SK-N-SH treated with all-trans-retinoic acid at 6 μM for 48 hours (cell line): ENCODE data around the gene CNPPD1.

Experiments
- ATAC-seq: fragments of 200-7000 bp; cut with Tn5 transposase; 3 replicates; pipeline ENCODE4 v1.9.1; 2020; ENCODE audit warnings: mild to moderate bottlenecking, moderate library complexity
- ARNTL ChIP-seq: fragments of 450-650 bp; formaldehyde crosslinking; IDR thresholded peaks from 2 replicates; pipeline ENCODE4 v1.5.0; 2020; ENCODE audit warnings: low read depth, mild to moderate bottlenecking, moderate library complexity, borderline replicate concordance
- BACH2 ChIP-seq: fragments of 250-450 bp; sonication (Bioruptor Pico); IDR thresholded peaks from 2 replicates; pipeline ENCODE4 v1.9.0; 2021; ENCODE audit warnings: mild to moderate bottlenecking, borderline replicate concordance
- CSRNP3 ChIP-seq: fragments of 250-450 bp; sonication (Bioruptor Pico); IDR thresholded peaks from 2 replicates; pipeline ENCODE4 v1.5.1; 2021; ENCODE audit warnings: mild to moderate bottlenecking, moderate library complexity
- ISL1 ChIP-seq: fragments of 250-450 bp; sonication (Bioruptor Pico); IDR thresholded peaks from 2 replicates; pipeline ENCODE4 v2.1.2; 2022; ENCODE audit warnings: mild to moderate bottlenecking, moderate library complexity
- RARB ChIP-seq: fragments of 250-450 bp; sonication (Bioruptor Pico); IDR thresholded peaks from 2 replicates; pipeline ENCODE4 v1.8.0; 2021; ENCODE audit warnings: mild to moderate bottlenecking, moderate library complexity
- SNAI2 ChIP-seq: fragments of 250-450 bp; sonication (Bioruptor Pico); IDR thresholded peaks from 2 replicates; pipeline ENCODE4 v1.5.0; 2020; ENCODE audit warnings: mild to moderate bottlenecking, moderate library complexity
- TOX ChIP-seq: fragments of 250-450 bp; sonication (Bioruptor Pico); IDR thresholded peaks from 2 replicates; pipeline ENCODE4 v1.8.0; 2021; ENCODE audit warnings: mild to moderate bottlenecking, moderate library complexity, borderline replicate concordance
- TSHZ2 ChIP-seq: fragments of 250-450 bp; sonication (Bioruptor Pico); IDR thresholded peaks from 2 replicates; pipeline ENCODE4 v1.5.0; 2020; ENCODE audit warnings: mild to moderate bottlenecking, moderate library complexity
- ZC3H10 ChIP-seq: fragments of 250-450 bp; sonication (Bioruptor Pico); IDR thresholded peaks from 2 replicates; pipeline ENCODE4 v1.5.1; 2021; ENCODE audit warnings: mild to moderate bottlenecking, moderate library complexity
- ZFP3 ChIP-seq: fragments of 250-450 bp; sonication (Bioruptor Pico); IDR thresholded peaks from 2 replicates; pipeline ENCODE4 v1.5.0; 2020; ENCODE audit warnings: mild to moderate bottlenecking, moderate library complexity
- ZFP30 ChIP-seq: fragments of 450-650 bp; formaldehyde crosslinking; IDR thresholded peaks from 2 replicates; pipeline ENCODE4 v1.5.0; 2022; ENCODE audit warnings: mild to moderate bottlenecking, moderate library complexity
- ZNF565 ChIP-seq: fragments of 450-650 bp; formaldehyde crosslinking; conservative IDR thresholded peaks from 2 replicates; pipeline ENCODE4 v1.5.0; 2020; ENCODE audit warnings: low read depth, mild to moderate bottlenecking, moderate library complexity
- ZNF70 ChIP-seq: fragments of 450-650 bp; formaldehyde crosslinking; IDR thresholded peaks from 2 replicates; pipeline ENCODE4 v1.5.0; 2020; ENCODE audit warnings: mild to moderate bottlenecking, moderate library complexity
- ZNF8 ChIP-seq: fragments of 450-650 bp; formaldehyde crosslinking; IDR thresholded peaks from 2 replicates; pipeline ENCODE4 v1.5.0; 2020; ENCODE audit warnings: mild to moderate bottlenecking, moderate library complexity

Gene CNPPD1

GRCh38 chr2:219124381-219125110, 52.2 kb downstream of the CNPPD1 start:
- no peak for ATAC-seq
- no peak for TF ChIP-seq RARB (CRISPR knock-in tag)
- TF ChIP-seq SNAI2 (CRISPR knock-in tag) = no peak
- no peak for TF ChIP-seq ZFP3

GRCh38 chr2:219123356-219124135, 53.2 kb downstream of the CNPPD1 start:
- TF ChIP-seq SNAI2 (CRISPR knock-in tag) (no peak), CSRNP3 (CRISPR knock-in tag) (no peak), ZNF565 (CRISPR knock-in tag) (no peak), ZNF8 (CRISPR knock-in tag) (no peak), ZC3H10 (CRISPR knock-in tag) (no peak), TSHZ2 (CRISPR knock-in tag) (no peak), RARB (CRISPR knock-in tag) (no peak)
- no peak for ATAC-seq

GRCh38 chr2:219122202-219122980, 54.3 kb downstream of the CNPPD1 start:
- no peak for TF ChIP-seq ISL1
- no peak for TF ChIP-seq ZNF70 (CRISPR knock-in tag)
- no peak for TF ChIP-seq BACH2
- no peak for TF ChIP-seq ZNF565 (CRISPR knock-in tag)
- TF ChIP-seq TOX (CRISPR knock-in tag) = no peak
- no peak for TF ChIP-seq ARNTL
- TF ChIP-seq ZFP30 (CRISPR knock-in tag) = no peak
- no peak for TF ChIP-seq TSHZ2 (CRISPR knock-in tag)
- no peak for TF ChIP-seq CSRNP3 (CRISPR knock-in tag)
- ATAC-seq = no peak
